GM21528 (cell line): Measurements from ENCODE around the gene SLC25A21.

Source experiments
- ATAC-seq: cut with Tn5 transposase; IDR thresholded peaks from one replicate; pipeline ENCODE4 v1.9.1; 2021; ENCODE audit warnings: mild to moderate bottlenecking, moderate library complexity; ENCODE audit not compliant: unreplicated experiment, low FRiP score

SLC25A21 gene

GRCh38 chr14:37145395-37145794 lies 27.0 kb downstream of the SLC25A21 start:
- ATAC-seq: no peak

GRCh38 chr14:37144729-37145363 lies 27.6 kb downstream of the SLC25A21 start:
- no peak for ATAC-seq

GRCh38 chr14:37143475-37143874 lies 28.9 kb downstream of the SLC25A21 start:
- ATAC-seq: no peak

GRCh38 chr14:37142835-37143401 lies 29.5 kb downstream of the SLC25A21 start:
- ATAC-seq: no peak

- ATAC-seq: no peak
These were observed 32.2 kb downstream of the SLC25A21 start for GRCh38 chr14:37140176-37140575.

GRCh38 chr14:37139710-37140109 lies 32.7 kb downstream of the SLC25A21 start:
- no peak for ATAC-seq

- ATAC-seq: no peak
These were observed 33.5 kb downstream of the SLC25A21 start for GRCh38 chr14:37138898-37139297.

GRCh38 chr14:37133284-37133913 lies 39.0 kb downstream of the SLC25A21 start:
- ATAC-seq: no peak

- no peak for ATAC-seq
These were observed 41.2 kb downstream of the SLC25A21 start for GRCh38 chr14:37131205-37131604.

GRCh38 chr14:37129047-37129446 lies 43.4 kb downstream of the SLC25A21 start:
- no peak for ATAC-seq

GRCh38 chr14:37124614-37125013 lies 47.8 kb downstream of the SLC25A21 start:
- ATAC-seq: no peak

- ATAC-seq: no peak
These were observed 49.3 kb downstream of the SLC25A21 start for GRCh38 chr14:37122919-37123639.

- ATAC-seq: no peak
These were observed 50.1 kb downstream of the SLC25A21 start for GRCh38 chr14:37122288-37122687.

- no peak for ATAC-seq
These were observed 53.6 kb downstream of the SLC25A21 start for GRCh38 chr14:37118673-37119366.

GRCh38 chr14:37116933-37117849 lies 55.2 kb downstream of the SLC25A21 start:
- ATAC-seq: no peak

GRCh38 chr14:37115406-37115805 lies 57.0 kb downstream of the SLC25A21 start:
- no peak for ATAC-seq

GRCh38 chr14:37114559-37114958 lies 57.8 kb downstream of the SLC25A21 start:
- ATAC-seq: no peak

- no peak for ATAC-seq
These were observed 58.4 kb downstream of the SLC25A21 start for GRCh38 chr14:37114002-37114401.

GRCh38 chr14:37098132-37098531 lies 74.3 kb downstream of the SLC25A21 start:
- no peak for ATAC-seq

GRCh38 chr14:37094502-37094901 lies 77.9 kb downstream of the SLC25A21 start:
- no peak for ATAC-seq
